Activated CD8-positive, alpha-beta T cell treated with anti-CD3 and anti-CD28 coated beads for 36 hours (primary cell): Measurements from ENCODE around the gene OLIG2. TPM values are rescaled to one million over a fixed set of nuclear protein-coding genes. Genes with fewer than 3 reads are reported as not detected.

ENCODE experiments used
- ATAC-seq: fragments of 200-7000 bp; cut with Tn5 transposase; one replicate; pipeline ENCODE4 v1.10.0; 2021; ENCODE audit warnings: mild to moderate bottlenecking, moderate library complexity
- CTCF ChIA-PET: fragments of 350-600 bp; sonication (Branson Sonifier 250); formaldehyde crosslinking; loops from one replicate; lab custom pipeline; 2021; ENCODE audit warnings: antibody characterized with exemption; lab: Charles Lee
- POLR2A ChIA-PET: fragments of 350-600 bp; sonication (Branson Sonifier 250); formaldehyde crosslinking; loops from one replicate; lab custom pipeline; 2021; ENCODE audit warnings: antibody characterized with exemption; lab: Charles Lee
- DNase-seq: peaks from one replicate; pipeline ENCODE4 v3.0.0-alpha.2; 2020
- H3K27ac Mint-ChIP-seq: one replicate; pipeline ENCODE4 v1.8.0; 2021; ENCODE audit warnings: mild to moderate bottlenecking, mixed read lengths
- H3K27me3 Mint-ChIP-seq: one replicate; pipeline ENCODE4 v1.8.0; 2021; ENCODE audit warnings: mixed read lengths
- H3K36me3 Mint-ChIP-seq: one replicate; pipeline ENCODE4 v1.8.0; 2021; ENCODE audit warnings: low read depth, mixed read lengths
- H3K4me1 Mint-ChIP-seq: one replicate; pipeline ENCODE4 v1.8.0; 2021; ENCODE audit warnings: low read depth, mixed read lengths
- H3K4me3 Mint-ChIP-seq: one replicate; pipeline ENCODE4 v1.8.0; 2021; ENCODE audit warnings: mild to moderate bottlenecking, moderate library complexity, mixed read lengths
- H3K9me3 Mint-ChIP-seq: one replicate; pipeline ENCODE4 v1.8.0; 2021; ENCODE audit warnings: mixed read lengths
- CTCF ChIP-seq: fragments of 200-600 bp; IDR thresholded peaks from one replicate; pipeline ENCODE4 v1.8.0; 2022; ENCODE audit warnings: antibody characterized with exemption, mild to moderate bottlenecking
- intact Hi-C: fragments of 100-400 bp; cut with micrococcal nuclease; formaldehyde crosslinking; loops from one replicate; pipeline ENCODE4 v1.10.0; 2022
- total RNA-seq, 2 experiments: library from RNA; stranded (reverse); gene quantifications; one replicate each; pipeline ENCODE4 v1.2.3, GENCODE V29; 2021

OLIG2 gene
- total RNA-seq, 2 experiments from 2014 or later, result not detected

- peaks cover 4% of the 10 kb centered on the region for H3K9me3 Mint-ChIP-seq
- H3K36me3 Mint-ChIP-seq, result no peaks in the 10 kb centered on the region
- ATAC-seq, result no peak
- H3K4me1 Mint-ChIP-seq, result peaks cover 12% of the 10 kb centered on the region
- peaks cover 56% of the 10 kb centered on the region for H3K27me3 Mint-ChIP-seq
- no peak overlapping the region for H3K4me3 Mint-ChIP-seq
- H3K27ac Mint-ChIP-seq, result no peak overlapping the region
- CTCF ChIA-PET, result interaction anchor here (1.2 kb wide), 1 partner anchor 54 kb away, joined by 3 read pairs; no protein-coding TSS in a partner anchor
- TF ChIP-seq CTCF, result no peak
- intact Hi-C loops, result loop anchor here (5.0 kb wide), 1 partner anchor 51 kb away; no protein-coding TSS in a partner anchor
- DNase-seq, result no peak
- POLR2A ChIA-PET, result no interaction called here
These were observed 47.9 kb downstream of the OLIG2 start for GRCh38 chr21:33073636-33074035.

GRCh38 chr21:33075128-33075527 is 49.4 kb downstream of the OLIG2 start:
- Mint-ChIP-seq H3K36me3 (no peaks in the 10 kb centered on the region), H3K27me3 (peaks cover 44% of the 10 kb centered on the region), H3K27ac (no peak overlapping the region), H3K9me3 (no peaks in the 10 kb centered on the region), H3K4me3 (no peak overlapping the region), H3K4me1 (peaks cover 16% of the 10 kb centered on the region)
- POLR2A ChIA-PET, result no interaction called here
- CTCF ChIA-PET, result no interaction called here
- DNase-seq (no peak), ATAC-seq (no peak)
- intact Hi-C loops, result no loop called here
- no peak for TF ChIP-seq CTCF

GRCh38 chr21:33075596-33076195 is 50.0 kb downstream of the OLIG2 start:
- no peak overlapping the region for H3K4me3 Mint-ChIP-seq
- DNase-seq, result peak; percentile 7
- intact Hi-C loops, result no loop called here
- H3K9me3 Mint-ChIP-seq, result no peaks in the 10 kb centered on the region
- ChIA-PET CTCF (interaction anchor here (0.5 kb wide), 1 partner anchor 1272 kb away, joined by 3 read pairs; no protein-coding TSS in a partner anchor), POLR2A (no interaction called here)
- H3K4me1 Mint-ChIP-seq, result peaks cover 16% of the 10 kb centered on the region
- no peak overlapping the region for H3K27ac Mint-ChIP-seq
- no peak for ATAC-seq
- peaks cover 43% of the 10 kb centered on the region for H3K27me3 Mint-ChIP-seq
- TF ChIP-seq CTCF, result no peak
- no peaks in the 10 kb centered on the region for H3K36me3 Mint-ChIP-seq

- no peak for ATAC-seq
- ChIA-PET CTCF (no interaction called here), POLR2A (no interaction called here)
- Mint-ChIP-seq H3K4me1 (peaks cover 10% of the 10 kb centered on the region), H3K27me3 (peaks cover 34% of the 10 kb centered on the region), H3K4me3 (no peak overlapping the region), H3K9me3 (no peaks in the 10 kb centered on the region), H3K36me3 (no peaks in the 10 kb centered on the region), H3K27ac (no peak overlapping the region)
- TF ChIP-seq CTCF, result no peak
- intact Hi-C loops, result no loop called here
- no peak for DNase-seq
These were observed 51.0 kb downstream of the OLIG2 start for GRCh38 chr21:33076600-33077329.

Other genes with a start within 250 kb of the OLIG2 start
- under 1 TPM in 1 of 2 experiments, not detected in 1; 0.61 TPM for gene OLIG1, start 44.2 kb downstream of the OLIG2 start, total RNA-seq
- 10 to 100 TPM; 34.3 to 38.6 TPM for gene IFNAR2, start 204.0 kb downstream of the OLIG2 start, total RNA-seq
- gene IL10RB, start 240.4 kb downstream of the OLIG2 start, total RNA-seq, result 10 to 100 TPM; 25.0 to 30.5 TPM